ENCODE data around the gene FOXK1.
"Not testable (repeated sequence)": the region's sequence is repeated elsewhere in the genome, so short reads cannot be mapped to it uniquely, and the experiment has no call there.

FOXK1 gene

GRCh38 chr7:4796453-4796852, 114.4 kb downstream of the FOXK1 start:
- no peak for DNase-seq (ENCODE audit: low read depth in 1 of 2, low spot score in 1 of 2)
- in situ Hi-C loops (cut with HindIII; ENCODE audit: low pct_unique_long_range_greater_than_20kb, low sequenced_read_pairs) = no loop called here
- TF ChIP-seq JUND (IDR thresholded peaks at IDR 0.05; ENCODE audit: low read depth) = no peak

- in situ Hi-C loops (cut with HindIII; ENCODE audit: low pct_unique_long_range_greater_than_20kb, low sequenced_read_pairs) = no loop called here
- peak; percentile 66 to 88 for DNase-seq (ENCODE audit: low read depth in 1 of 2, low spot score in 1 of 2)
- no peak for TF ChIP-seq JUND (IDR thresholded peaks at IDR 0.05; ENCODE audit: low read depth)
Observed at GRCh38 chr7:4797858-4798705, 116.0 kb downstream of the FOXK1 start.

GRCh38 chr7:4798706-4799235, 116.7 kb downstream of the FOXK1 start:
- no peak for TF ChIP-seq JUND (IDR thresholded peaks at IDR 0.05; ENCODE audit: low read depth)
- no peak for DNase-seq (ENCODE audit: low read depth in 1 of 2, low spot score in 1 of 2)
- in situ Hi-C loops (cut with HindIII; ENCODE audit: low pct_unique_long_range_greater_than_20kb, low sequenced_read_pairs) = no loop called here

- peak in 1 of 2 experiments; percentile 49 for DNase-seq (ENCODE audit: low read depth in 1 of 2, low spot score in 1 of 2)
- in situ Hi-C loops (cut with HindIII; ENCODE audit: low pct_unique_long_range_greater_than_20kb, low sequenced_read_pairs) = no loop called here
- no peak for TF ChIP-seq JUND (IDR thresholded peaks at IDR 0.05; ENCODE audit: low read depth)
Observed at GRCh38 chr7:4799508-4800268, 117.6 kb downstream of the FOXK1 start.

GRCh38 chr7:4800487-4800886, 118.4 kb downstream of the FOXK1 start:
- in situ Hi-C loops (cut with HindIII; ENCODE audit: low pct_unique_long_range_greater_than_20kb, low sequenced_read_pairs) = no loop called here
- no peak for TF ChIP-seq JUND (IDR thresholded peaks at IDR 0.05; ENCODE audit: low read depth)
- DNase-seq (ENCODE audit: low read depth in 1 of 2, low spot score in 1 of 2) = no peak

- TF ChIP-seq JUND (IDR thresholded peaks at IDR 0.05; ENCODE audit: low read depth) = no peak
- DNase-seq (ENCODE audit: low read depth in 1 of 2, low spot score in 1 of 2) = no peak
- in situ Hi-C loops (cut with HindIII; ENCODE audit: low pct_unique_long_range_greater_than_20kb, low sequenced_read_pairs) = no loop called here
Observed at GRCh38 chr7:4800926-4801838, 119.1 kb downstream of the FOXK1 start.

GRCh38 chr7:4801839-4802231, 119.7 kb downstream of the FOXK1 start:
- in situ Hi-C loops (cut with HindIII; ENCODE audit: low pct_unique_long_range_greater_than_20kb, low sequenced_read_pairs) = no loop called here
- no peak for TF ChIP-seq JUND (IDR thresholded peaks at IDR 0.05; ENCODE audit: low read depth)
- no peak for DNase-seq (ENCODE audit: low read depth in 1 of 2, low spot score in 1 of 2)

GRCh38 chr7:4802577-4802976, 120.5 kb downstream of the FOXK1 start:
- in situ Hi-C loops (cut with HindIII; ENCODE audit: low pct_unique_long_range_greater_than_20kb, low sequenced_read_pairs); DNase-seq (ENCODE audit: low read depth in 1 of 2, low spot score in 1 of 2): not testable (repeated sequence)

- in situ Hi-C loops (cut with HindIII; ENCODE audit: low pct_unique_long_range_greater_than_20kb, low sequenced_read_pairs) = no loop called here
- TF ChIP-seq JUND (IDR thresholded peaks at IDR 0.05; ENCODE audit: low read depth) = no peak
- DNase-seq (ENCODE audit: low read depth in 1 of 2, low spot score in 1 of 2) = no peak
Observed at GRCh38 chr7:4803397-4804241, 121.5 kb downstream of the FOXK1 start.

GRCh38 chr7:4805110-4805983, 123.3 kb downstream of the FOXK1 start:
- no peak for DNase-seq (ENCODE audit: low read depth in 1 of 2, low spot score in 1 of 2)
- no peak for TF ChIP-seq JUND (IDR thresholded peaks at IDR 0.05; ENCODE audit: low read depth)
- in situ Hi-C loops (cut with HindIII; ENCODE audit: low pct_unique_long_range_greater_than_20kb, low sequenced_read_pairs) = no loop called here

GRCh38 chr7:4805984-4806300, 123.8 kb downstream of the FOXK1 start:
- no peak for TF ChIP-seq JUND (IDR thresholded peaks at IDR 0.05; ENCODE audit: low read depth)
- DNase-seq (ENCODE audit: low read depth in 1 of 2, low spot score in 1 of 2) = peak in 1 of 2 experiments; percentile 28
- in situ Hi-C loops (cut with HindIII; ENCODE audit: low pct_unique_long_range_greater_than_20kb, low sequenced_read_pairs) = no loop called here
